Transverse colon (tissue), 4 donors: ENCODE measurements around the gene BCL11B.

Experiments used
- CTCF ChIP-seq, 5 experiments: fragments of 200-600 bp in 3 of 5; fragments of 450-650 bp in 2 of 5; sonication (generic) in 3 of 5; IDR thresholded peaks; 1 replicate in 2 of 5; 2 replicates in 3 of 5; pipeline ENCODE4 v1.5.1; 2016 to 2017; ENCODE audit warnings: antibody characterized with exemption in 5 of 5, inconsistent platforms in 3 of 5, mild to moderate bottlenecking in 2 of 5, moderate library complexity in 1 of 5
- EP300 ChIP-seq: sonication (generic); formaldehyde crosslinking; IDR thresholded peaks from one replicate; pipeline ENCODE4 v1.6.1; 2017; ENCODE audit warnings: antibody characterized with exemption, low read depth
- POLR2AphosphoS5 ChIP-seq, 3 donors: sonication (generic); formaldehyde crosslinking; IDR thresholded peaks; one replicate each; pipeline ENCODE4 v1.6.1; 2016; ENCODE audit warnings: antibody characterized with exemption in 3 of 3

- TF ChIP-seq CTCF (IDR thresholded peaks at IDR 0.05) (no peak), POLR2AphosphoS5 (IDR thresholded peaks at IDR 0.05) (no peak), EP300 (no peak)
Measured at GRCh38 chr14:99169776-99170356, 102.1 kb downstream of the BCL11B start.
